CD4-positive, alpha-beta T cell treated with Interleukin-6 at 100 ng/mL for 8 hours (primary cell): Measurements from ENCODE around the gene ADK.

Experiments
- DNase-seq: peaks from one replicate; pipeline ENCODE4 v3.0.0-alpha.2; 2020; ENCODE audit warnings: mixed read lengths, low spot score

ADK gene

GRCh38 chr10:74745449-74745848 lies 594.4 kb downstream of the ADK start:
- no peak for DNase-seq

GRCh38 chr10:74746813-74747212 lies 595.8 kb downstream of the ADK start:
- DNase-seq: no peak

- no peak for DNase-seq
These were observed 597.5 kb downstream of the ADK start for GRCh38 chr10:74748468-74749031.

GRCh38 chr10:74750848-74751274 lies 599.8 kb downstream of the ADK start:
- DNase-seq: no peak

- DNase-seq: no peak
These were observed 601.5 kb downstream of the ADK start for GRCh38 chr10:74752371-74753040.

- no peak for DNase-seq
These were observed 602.6 kb downstream of the ADK start for GRCh38 chr10:74753442-74754211.

GRCh38 chr10:74754381-74754821 lies 603.4 kb downstream of the ADK start:
- no peak for DNase-seq

GRCh38 chr10:74755273-74755672 lies 604.3 kb downstream of the ADK start:
- no peak for DNase-seq
